HG03442 (cell line): ENCODE results near the gene MGAT3.

Experiments
- ATAC-seq: cut with Tn5 transposase; IDR thresholded peaks from one replicate; pipeline ENCODE4 v1.9.1; 2021; ENCODE audit warnings: mild to moderate bottlenecking, moderate library complexity; ENCODE audit not compliant: unreplicated experiment

MGAT3 gene

GRCh38 chr22:39428597-39429071 lies 28.2 kb upstream of the MGAT3 start:
- no peak for ATAC-seq

- ATAC-seq, result no peak
Measured at GRCh38 chr22:39429186-39429585, 27.6 kb upstream of the MGAT3 start.

DNA sequence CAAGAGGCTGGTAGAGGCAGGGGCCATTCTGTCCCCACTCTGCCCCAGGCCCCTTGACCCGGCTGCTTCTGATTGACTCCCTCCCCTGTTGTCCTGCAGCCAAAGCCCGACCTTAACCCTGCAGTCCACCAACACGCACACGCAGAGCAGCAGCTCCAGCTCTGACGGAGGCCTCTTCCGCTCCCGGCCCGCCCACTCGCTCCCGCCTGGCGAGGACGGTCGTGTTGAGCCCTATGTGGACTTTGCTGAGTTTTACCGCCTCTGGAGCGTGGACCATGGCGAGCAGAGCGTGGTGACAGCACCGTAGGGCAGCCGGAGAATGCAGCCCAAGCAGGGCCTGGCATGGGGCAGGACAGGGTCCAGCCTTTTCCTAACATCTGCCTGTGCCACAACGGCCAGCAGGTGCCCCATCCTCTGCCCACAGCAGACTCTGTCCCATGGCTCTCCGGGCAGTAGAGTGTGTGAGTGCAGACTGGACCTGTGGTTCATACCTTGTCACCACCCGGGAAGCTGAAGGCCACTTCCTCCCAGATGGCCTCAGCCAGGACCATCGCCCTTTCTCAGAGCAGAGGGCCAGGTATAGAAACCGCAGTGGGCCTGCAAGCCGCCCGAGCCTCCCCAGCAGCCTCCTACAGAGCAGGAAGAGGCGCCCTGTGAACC lies 26.8 kb upstream of the MGAT3 start:
- ATAC-seq, result no peak

GRCh38 chr22:39430576-39431150 lies 26.1 kb upstream of the MGAT3 start:
- no peak for ATAC-seq

DNA sequence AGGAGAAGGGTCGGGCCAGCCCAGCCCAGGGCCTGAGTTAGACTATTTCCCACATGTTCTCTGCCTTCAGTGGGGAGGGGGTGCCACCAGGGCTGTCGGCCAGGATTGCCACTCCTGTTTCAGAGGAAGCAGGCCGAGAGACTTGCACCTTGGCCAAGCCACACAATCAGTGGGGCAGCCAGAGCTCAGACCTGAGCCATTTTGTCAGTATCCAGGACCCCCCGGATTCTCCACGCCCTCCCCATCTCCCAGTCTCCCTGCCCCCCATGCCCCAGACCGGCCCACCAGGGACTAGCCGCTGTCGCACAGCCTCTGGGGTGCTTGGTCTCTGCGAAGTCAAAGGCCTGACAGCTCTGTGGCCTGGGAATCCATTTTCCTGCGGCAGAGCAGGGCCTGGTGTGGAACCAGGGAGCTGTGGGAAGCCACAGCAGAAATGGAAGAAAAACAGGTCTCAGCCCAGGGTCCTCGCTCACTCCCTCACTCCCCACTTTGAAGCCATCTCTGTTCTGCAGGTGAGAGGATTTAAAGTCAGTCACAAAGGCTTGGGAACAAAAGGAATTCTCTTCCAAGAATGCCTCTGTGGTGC lies 25.5 kb upstream of the MGAT3 start:
- no peak for ATAC-seq

GRCh38 chr22:39431821-39432251 lies 25.0 kb upstream of the MGAT3 start:
- no peak for ATAC-seq

GRCh38 chr22:39432361-39432811 lies 24.4 kb upstream of the MGAT3 start:
- no peak for ATAC-seq

DNA sequence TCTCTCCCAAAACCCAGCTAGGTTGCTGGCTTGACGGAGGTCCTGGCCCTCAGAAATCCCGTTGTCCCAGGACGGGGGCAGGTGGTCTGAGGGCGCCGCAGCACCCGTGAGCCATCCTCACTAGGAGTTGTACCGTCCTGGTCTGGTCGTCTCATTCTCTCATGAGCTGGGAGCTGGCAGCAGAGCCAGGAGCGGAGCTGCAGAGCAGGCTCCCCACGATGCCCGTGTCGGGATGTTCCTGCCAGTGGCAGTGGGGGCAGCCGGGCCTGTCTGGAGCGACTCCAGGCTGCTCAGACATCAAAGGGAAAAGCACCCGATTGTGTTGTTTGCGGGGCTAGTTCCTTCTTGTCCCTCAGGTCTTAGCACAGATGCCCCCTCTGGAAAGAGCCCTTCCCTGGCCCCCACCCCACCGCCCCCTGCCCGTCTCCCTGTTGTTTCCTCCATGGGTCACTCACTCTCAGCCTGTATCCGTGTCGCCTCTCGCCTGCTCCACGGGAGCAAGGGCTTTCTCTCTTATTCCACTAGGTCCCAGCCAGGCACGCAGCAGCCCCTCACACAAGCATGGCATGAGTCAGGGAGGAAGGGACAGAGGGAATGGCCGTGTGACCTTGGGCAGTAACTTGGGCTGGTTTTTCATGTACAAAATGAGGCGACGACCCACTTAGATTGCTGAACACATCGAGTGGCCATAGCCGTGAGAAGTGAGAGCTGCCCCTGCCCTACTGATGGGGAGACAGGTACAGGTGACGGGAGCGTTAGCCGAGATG lies 23.2 kb upstream of the MGAT3 start:
- no peak for ATAC-seq

GRCh38 chr22:39434243-39434653 lies 22.6 kb upstream of the MGAT3 start:
- ATAC-seq, result no peak

DNA sequence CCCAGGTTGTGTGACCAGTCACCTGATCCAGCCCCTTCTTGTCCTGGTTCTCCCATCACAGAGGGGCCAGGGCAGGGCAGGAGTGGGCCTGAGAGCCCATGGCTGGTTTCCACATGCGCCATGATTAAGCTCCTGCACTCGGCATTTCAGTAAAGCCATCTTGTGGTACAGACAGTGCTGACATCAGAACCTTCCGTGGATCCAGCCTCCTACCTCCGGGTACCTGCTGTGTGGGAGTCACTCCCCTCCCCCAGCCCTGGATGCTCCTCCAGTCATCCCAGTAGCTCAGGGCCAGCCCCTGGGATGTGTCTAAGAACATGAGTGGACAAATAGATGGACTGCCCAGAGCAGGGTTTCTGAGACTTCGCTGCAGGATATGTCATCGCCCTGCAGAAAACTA lies 22.1 kb upstream of the MGAT3 start:
- no peak for ATAC-seq

GRCh38 chr22:39435616-39436015 lies 21.2 kb upstream of the MGAT3 start:
- no peak for ATAC-seq

DNA sequence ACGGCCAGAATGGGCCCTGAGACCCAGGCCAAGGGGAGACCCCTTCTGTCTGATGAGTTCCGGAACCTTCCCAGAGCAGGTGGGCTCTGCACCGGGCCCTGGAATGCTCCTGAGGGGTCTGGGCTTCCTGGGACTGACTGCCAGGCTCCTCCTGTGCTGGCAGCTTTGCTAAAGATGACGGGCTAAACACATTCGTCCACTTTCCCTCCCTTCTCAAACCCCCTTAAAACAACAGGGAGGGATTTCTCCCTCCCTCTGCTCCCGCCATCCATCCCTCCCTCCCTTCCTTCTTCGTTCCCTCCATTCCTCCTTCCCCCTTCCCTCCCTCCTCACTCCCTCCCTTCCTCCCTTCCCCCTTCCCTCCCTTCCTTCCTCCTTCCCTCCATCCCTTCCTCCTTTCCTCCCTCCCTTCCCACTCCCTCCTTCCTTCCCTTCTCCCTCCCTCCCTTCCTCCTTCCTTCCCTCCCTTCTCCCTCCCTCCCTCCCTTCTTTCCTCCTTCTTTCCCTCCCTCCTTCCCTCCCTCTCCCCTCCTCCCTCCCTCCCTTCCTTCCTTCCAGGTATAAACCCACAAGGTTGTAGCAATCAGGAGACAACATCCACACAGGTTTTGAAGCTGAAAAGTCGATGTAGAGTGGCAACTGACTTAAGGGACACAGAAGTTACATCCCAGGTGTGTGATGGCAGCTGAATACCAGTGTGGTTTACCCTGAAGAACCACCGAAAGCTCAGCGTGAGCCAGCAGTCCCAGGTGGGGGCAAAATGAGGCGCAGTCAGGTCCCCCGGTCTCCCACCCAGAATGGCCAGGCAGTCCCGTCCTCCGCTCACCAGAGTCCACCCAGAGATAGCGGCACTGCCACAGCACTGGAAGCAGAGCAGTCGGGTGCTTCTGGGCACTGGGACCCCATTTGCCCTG lies 18.8 kb upstream of the MGAT3 start:
- ATAC-seq, result no peak

- no peak for ATAC-seq
Measured at GRCh38 chr22:39439170-39439569, 17.6 kb upstream of the MGAT3 start.

DNA sequence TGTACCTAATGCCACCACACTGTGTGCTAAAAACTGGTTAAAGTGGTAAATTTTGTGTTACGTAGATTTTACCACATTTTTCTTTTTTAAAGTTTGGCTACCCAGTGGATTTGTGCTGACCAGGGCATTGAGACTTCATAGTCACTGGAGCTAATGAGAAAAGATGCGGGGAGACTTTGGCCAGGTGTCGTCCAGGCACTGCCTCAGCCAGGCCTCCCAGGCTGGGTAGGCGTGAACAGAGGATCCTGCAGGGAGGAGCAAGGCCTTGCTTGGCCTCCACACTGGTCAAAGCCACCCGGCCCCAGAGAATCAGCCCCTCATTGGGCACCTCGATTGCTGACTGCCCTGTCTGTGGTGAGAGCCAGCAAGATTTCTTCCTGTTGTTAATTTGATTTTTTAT lies 13.4 kb upstream of the MGAT3 start:
- ATAC-seq, result no peak

DNA sequence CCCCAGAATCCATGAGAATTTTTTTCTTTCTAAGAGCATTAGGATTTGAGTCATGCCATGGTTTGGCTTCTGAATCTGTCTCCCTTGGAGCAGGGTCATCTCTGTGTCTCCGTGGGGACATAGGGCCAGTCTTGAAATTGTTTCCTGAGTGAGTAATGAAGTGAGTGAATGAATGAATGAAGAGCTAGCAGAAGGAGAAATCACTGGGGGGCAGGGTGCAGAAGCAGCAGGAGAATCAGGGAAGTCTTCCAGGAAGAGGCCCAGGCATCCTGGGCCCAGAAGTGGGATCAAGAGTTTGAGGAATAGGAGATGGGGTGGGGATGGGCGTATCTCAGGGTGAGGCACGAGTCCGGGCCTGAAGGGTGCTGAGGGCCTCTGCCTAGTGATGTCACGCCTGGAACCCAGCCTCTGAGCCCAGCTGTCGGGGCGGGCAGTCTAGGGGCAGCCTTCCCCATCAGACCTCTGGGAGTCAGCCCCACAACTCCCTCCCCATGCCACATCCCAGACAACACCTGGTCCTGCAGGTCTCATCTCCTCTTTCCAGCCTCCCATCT lies 12.5 kb upstream of the MGAT3 start:
- ATAC-seq, result no peak

GRCh38 chr22:39444937-39445465 lies 11.8 kb upstream of the MGAT3 start:
- no peak for ATAC-seq

DNA sequence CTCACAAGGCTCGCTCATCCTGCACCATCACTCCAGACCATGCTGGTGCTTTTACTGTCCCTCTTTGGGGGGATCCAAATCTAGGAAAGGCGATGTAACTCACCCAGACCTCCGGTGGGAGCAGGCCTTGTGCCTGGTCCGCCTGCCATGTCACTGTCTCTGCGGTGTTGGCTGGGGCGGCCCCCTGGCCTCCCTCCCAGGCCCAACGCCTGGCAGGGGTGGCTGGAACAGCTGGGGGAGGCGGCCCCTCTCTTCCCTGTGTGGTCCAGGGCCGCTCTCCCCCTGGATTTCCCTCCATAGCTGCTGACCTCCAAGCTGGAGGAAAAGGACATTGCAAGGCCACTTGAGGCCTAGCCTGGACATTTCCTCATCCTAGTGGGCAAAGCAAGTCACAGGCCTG lies 11.1 kb upstream of the MGAT3 start:
- ATAC-seq, result no peak

- ATAC-seq, result peak; percentile 29
Measured at GRCh38 chr22:39446239-39446721, 10.5 kb upstream of the MGAT3 start.

- no peak for ATAC-seq
Measured at GRCh38 chr22:39448205-39449054, 8.4 kb upstream of the MGAT3 start.
